MM.1S (cell line): ENCODE data around the gene SLC12A2.

Experiments used
- DNase-seq: peaks from one replicate; pipeline ENCODE4 v3.0.0-alpha.2; 2015
- H2AFZ ChIP-seq: fragments of 300-600 bp; sonication (generic); 2 replicates; pipeline ENCODE4 v1.6.0; 2016; ENCODE audit warnings: antibody characterized with exemption, low read length
- H3F3A ChIP-seq: fragments of 300-600 bp; sonication (generic); 2 replicates; pipeline ENCODE4 v1.6.1; 2016; ENCODE audit warnings: mild to moderate bottlenecking, antibody characterized with exemption, low read length, moderate library complexity, mixed read lengths; ENCODE audit not compliant: insufficient read depth
- H3K27ac ChIP-seq: fragments of 300-600 bp; sonication (generic); 2 replicates; pipeline ENCODE4 v1.5.1; 2016; ENCODE audit warnings: mild to moderate bottlenecking, low read length
- H3K27me3 ChIP-seq: fragments of 300-600 bp; sonication (generic); replicated peaks from 2 replicates; pipeline ENCODE4 v1.6.0; 2016; ENCODE audit warnings: low read length; ENCODE audit not compliant: insufficient read depth
- H3K36me3 ChIP-seq: fragments of 300-600 bp; sonication (generic); replicated peaks from 2 replicates; pipeline ENCODE4 v1.6.1; 2016; ENCODE audit warnings: mild to moderate bottlenecking, low read length, mixed read lengths; ENCODE audit not compliant: insufficient read depth
- H3K4me1 ChIP-seq: fragments of 300-600 bp; sonication (generic); 2 replicates; pipeline ENCODE4 v1.6.1; 2016; ENCODE audit warnings: low read length, mixed read lengths
- H3K4me2 ChIP-seq: fragments of 300-600 bp; sonication (generic); 2 replicates; pipeline ENCODE4 v1.6.0; 2016; ENCODE audit warnings: low read depth, low read length
- H3K4me3 ChIP-seq: fragments of 300-600 bp; sonication (generic); 2 replicates; pipeline ENCODE4 v1.5.1; 2016; ENCODE audit warnings: low read length, mixed read lengths
- H3K79me2 ChIP-seq: fragments of 300-600 bp; sonication (generic); 2 replicates; pipeline ENCODE4 v1.6.1; 2016; ENCODE audit warnings: mixed run types, low read length, mixed read lengths
- H3K9ac ChIP-seq: fragments of 300-600 bp; sonication (generic); 2 replicates; pipeline ENCODE4 v1.6.1; 2016; ENCODE audit warnings: low read length, mixed read lengths
- H3K9me2 ChIP-seq: fragments of 300-600 bp; sonication (generic); replicated peaks from 2 replicates; pipeline ENCODE4 v1.6.1; 2016; ENCODE audit warnings: mild to moderate bottlenecking, low read length, mixed read lengths; ENCODE audit not compliant: insufficient read depth
- H3K9me3 ChIP-seq: fragments of 300-600 bp; sonication (generic); replicated peaks from 2 replicates; pipeline ENCODE4 v1.6.1; 2016; ENCODE audit warnings: mild to moderate bottlenecking, low read length, mixed read lengths; ENCODE audit not compliant: insufficient read depth
- H4K20me1 ChIP-seq: fragments of 300-600 bp; sonication (generic); 2 replicates; pipeline ENCODE4 v1.6.1; 2016; ENCODE audit warnings: mild to moderate bottlenecking, low read length, moderate library complexity, mixed read lengths; ENCODE audit not compliant: insufficient read depth
- EZH2 ChIP-seq: fragments of 300-600 bp; sonication (generic); optimal IDR thresholded peaks from 2 replicates; pipeline ENCODE3; 2017; ENCODE audit warnings: low read depth, mild to moderate bottlenecking, antibody characterized with exemption, low read length, mixed read lengths
- EZH2phosphoT487 ChIP-seq: fragments of 300-600 bp; sonication (generic); IDR thresholded peaks from 2 replicates; pipeline ENCODE4 v1.6.1; 2018; ENCODE audit warnings: antibody characterized with exemption, low read length
- TF ChIP-seq, protein P1 (sequence below): fragments of 300-600 bp; sonication (generic); IDR thresholded peaks from 2 replicates; pipeline ENCODE4 v1.5.1; 2016; ENCODE audit warnings: antibody characterized with exemption, low read length, mixed read lengths

Gene SLC12A2

DNA sequence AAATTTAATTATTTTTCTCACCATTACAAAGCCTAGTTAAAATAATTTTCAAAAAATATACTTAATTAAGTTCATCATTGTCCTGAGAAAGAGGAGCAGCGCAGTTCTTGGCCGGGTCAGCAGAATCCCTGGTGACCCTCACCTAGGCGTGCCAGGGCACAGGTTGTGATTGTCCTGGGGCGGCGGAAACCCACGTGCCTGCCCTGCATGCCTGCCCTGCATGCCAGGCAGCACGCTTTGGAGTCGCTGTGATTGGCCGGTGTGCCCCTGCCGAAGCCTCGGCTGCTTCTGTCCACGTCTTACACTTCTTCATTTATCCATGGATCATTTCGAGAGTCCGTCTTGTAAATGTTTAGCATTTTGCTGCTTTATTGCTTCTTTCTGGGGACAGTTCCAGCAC lies 25.6 kb downstream of the SLC12A2 start:
- Histone ChIP-seq H3K9me2 (no peaks in the 10 kb centered on the region), H3K4me3 (no peak overlapping the region), H3K9me3 (no peaks in the 10 kb centered on the region), H3K9ac (no peak overlapping the region), H4K20me1 (no peaks in the 10 kb centered on the region), H3K4me2 (no peak overlapping the region), H3K79me2 (peaks cover 7% of the 10 kb centered on the region; the same call in 1 of the 2 replicates), H3K36me3 (no peaks in the 10 kb centered on the region), H3K27me3 (no peaks in the 10 kb centered on the region), H3K4me1 (no peaks in the 10 kb centered on the region), H3F3A (no peaks in the 10 kb centered on the region), H2AFZ (no peak overlapping the region), H3K27ac (no peak overlapping the region)
- DNase-seq, result no peak
- TF ChIP-seq, protein P1, sequence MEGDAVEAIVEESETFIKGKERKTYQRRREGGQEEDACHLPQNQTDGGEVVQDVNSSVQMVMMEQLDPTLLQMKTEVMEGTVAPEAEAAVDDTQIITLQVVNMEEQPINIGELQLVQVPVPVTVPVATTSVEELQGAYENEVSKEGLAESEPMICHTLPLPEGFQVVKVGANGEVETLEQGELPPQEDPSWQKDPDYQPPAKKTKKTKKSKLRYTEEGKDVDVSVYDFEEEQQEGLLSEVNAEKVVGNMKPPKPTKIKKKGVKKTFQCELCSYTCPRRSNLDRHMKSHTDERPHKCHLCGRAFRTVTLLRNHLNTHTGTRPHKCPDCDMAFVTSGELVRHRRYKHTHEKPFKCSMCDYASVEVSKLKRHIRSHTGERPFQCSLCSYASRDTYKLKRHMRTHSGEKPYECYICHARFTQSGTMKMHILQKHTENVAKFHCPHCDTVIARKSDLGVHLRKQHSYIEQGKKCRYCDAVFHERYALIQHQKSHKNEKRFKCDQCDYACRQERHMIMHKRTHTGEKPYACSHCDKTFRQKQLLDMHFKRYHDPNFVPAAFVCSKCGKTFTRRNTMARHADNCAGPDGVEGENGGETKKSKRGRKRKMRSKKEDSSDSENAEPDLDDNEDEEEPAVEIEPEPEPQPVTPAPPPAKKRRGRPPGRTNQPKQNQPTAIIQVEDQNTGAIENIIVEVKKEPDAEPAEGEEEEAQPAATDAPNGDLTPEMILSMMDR, result no peak
- TF ChIP-seq EZH2, result no peak
- TF ChIP-seq EZH2phosphoT487, result no peak

DNA sequence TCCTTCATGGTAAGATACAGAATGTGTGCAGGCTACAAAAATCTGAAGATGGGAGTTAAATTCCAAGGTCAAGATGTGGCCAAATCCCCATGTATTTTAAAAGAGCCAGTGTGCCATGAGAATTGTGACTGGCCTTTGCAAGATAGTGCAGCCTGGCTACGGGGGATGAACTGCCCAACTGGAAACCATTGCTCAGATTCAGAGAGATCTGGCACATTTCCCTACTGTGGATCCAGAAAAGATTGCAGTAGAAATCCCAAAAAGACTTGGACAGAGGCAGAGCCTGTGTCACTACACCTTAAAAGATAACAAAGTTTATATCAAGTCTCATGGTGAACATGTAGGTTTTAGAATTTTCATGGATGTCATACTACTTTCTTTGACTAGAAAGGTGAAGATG lies 26.2 kb downstream of the SLC12A2 start:
- DNase-seq, result no peak
- H2AFZ ChIP-seq, result no peak overlapping the region
- H3K27me3 ChIP-seq, result no peaks in the 10 kb centered on the region
- no peaks in the 10 kb centered on the region for H3K9me3 ChIP-seq
- no peaks in the 10 kb centered on the region for H3F3A ChIP-seq
- H4K20me1 ChIP-seq, result no peaks in the 10 kb centered on the region
- no peak overlapping the region for H3K4me3 ChIP-seq
- no peaks in the 10 kb centered on the region; the same call in 1 of the 2 replicates for H3K36me3 ChIP-seq
- H3K27ac ChIP-seq, result no peak overlapping the region
- H3K9me2 ChIP-seq, result no peaks in the 10 kb centered on the region
- H3K4me1 ChIP-seq, result no peaks in the 10 kb centered on the region
- peaks cover 7% of the 10 kb centered on the region; the same call in 1 of the 2 replicates for H3K79me2 ChIP-seq
- TF ChIP-seq EZH2phosphoT487 (no peak), EZH2 (no peak)
- TF ChIP-seq, protein P1, result no peak
- H3K4me2 ChIP-seq, result no peak overlapping the region
- H3K9ac ChIP-seq, result no peak overlapping the region

DNA sequence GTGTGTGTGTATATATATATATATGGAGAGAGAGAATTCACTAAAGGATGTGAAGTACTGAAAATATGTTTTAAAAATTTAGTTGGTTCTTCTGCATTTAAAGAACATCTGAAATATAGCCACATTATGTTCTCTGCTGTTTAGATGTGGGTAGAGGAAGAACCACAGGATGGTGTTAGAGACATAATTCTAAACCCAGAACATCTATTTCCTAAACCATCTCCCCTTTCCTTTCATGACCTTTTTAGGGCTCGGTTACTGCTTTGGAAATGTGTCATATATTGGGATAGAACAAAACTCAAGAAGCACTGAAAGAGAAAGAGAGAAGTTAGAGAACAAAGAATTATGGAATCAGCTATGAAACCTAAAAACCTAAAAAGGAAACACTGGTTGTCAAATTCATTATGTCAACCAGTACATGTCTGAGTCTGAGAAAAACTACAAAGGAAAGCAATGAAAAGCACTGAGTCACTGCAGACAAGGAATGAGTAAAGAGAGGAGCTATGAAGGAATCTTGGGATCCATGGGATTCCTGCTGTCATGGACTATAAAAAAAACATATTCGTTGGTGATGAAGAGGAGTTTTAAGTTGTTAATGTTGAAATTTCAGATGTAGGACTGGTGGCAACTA lies 28.4 kb downstream of the SLC12A2 start:
- no peak overlapping the region for H2AFZ ChIP-seq
- no peaks in the 10 kb centered on the region for H4K20me1 ChIP-seq

More for the DNA sequence above, 28.4 kb downstream of the SLC12A2 start:
- no peak for DNase-seq
- Histone ChIP-seq H3K9ac (no peak overlapping the region), H3K36me3 (no peaks in the 10 kb centered on the region; the same call in 1 of the 2 replicates), H3K4me3 (no peak overlapping the region), H3K4me2 (no peak overlapping the region), H3F3A (no peaks in the 10 kb centered on the region), H3K79me2 (peaks cover 7% of the 10 kb centered on the region; the same call in 1 of the 2 replicates), H3K9me3 (no peaks in the 10 kb centered on the region), H3K27me3 (no peaks in the 10 kb centered on the region), H3K9me2 (no peaks in the 10 kb centered on the region), H3K27ac (no peak overlapping the region), H3K4me1 (no peaks in the 10 kb centered on the region)
- TF ChIP-seq EZH2phosphoT487 (no peak), EZH2 (no peak)
- TF ChIP-seq, protein P1, result no peak
